Epithelial cell of alveolus of lung (primary cell): ENCODE measurements around the gene TRIM47. TPM values are rescaled to one million over a fixed set of nuclear protein-coding genes. Genes with fewer than 3 reads are reported as not detected.

Experiments
- total RNA-seq: library from RNA; depleted of rRNA; stranded (reverse); fragments of >200 nt; gene quantifications from 2 replicates; pipeline ENCODE4 v1.2.1, GENCODE V29; 2015

Gene TRIM47, protein sequence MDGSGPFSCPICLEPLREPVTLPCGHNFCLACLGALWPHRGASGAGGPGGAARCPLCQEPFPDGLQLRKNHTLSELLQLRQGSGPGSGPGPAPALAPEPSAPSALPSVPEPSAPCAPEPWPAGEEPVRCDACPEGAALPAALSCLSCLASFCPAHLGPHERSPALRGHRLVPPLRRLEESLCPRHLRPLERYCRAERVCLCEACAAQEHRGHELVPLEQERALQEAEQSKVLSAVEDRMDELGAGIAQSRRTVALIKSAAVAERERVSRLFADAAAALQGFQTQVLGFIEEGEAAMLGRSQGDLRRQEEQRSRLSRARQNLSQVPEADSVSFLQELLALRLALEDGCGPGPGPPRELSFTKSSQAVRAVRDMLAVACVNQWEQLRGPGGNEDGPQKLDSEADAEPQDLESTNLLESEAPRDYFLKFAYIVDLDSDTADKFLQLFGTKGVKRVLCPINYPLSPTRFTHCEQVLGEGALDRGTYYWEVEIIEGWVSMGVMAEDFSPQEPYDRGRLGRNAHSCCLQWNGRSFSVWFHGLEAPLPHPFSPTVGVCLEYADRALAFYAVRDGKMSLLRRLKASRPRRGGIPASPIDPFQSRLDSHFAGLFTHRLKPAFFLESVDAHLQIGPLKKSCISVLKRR
- total RNA-seq = 13.4 and 24.3 TPM in 2 replicates

DNA sequence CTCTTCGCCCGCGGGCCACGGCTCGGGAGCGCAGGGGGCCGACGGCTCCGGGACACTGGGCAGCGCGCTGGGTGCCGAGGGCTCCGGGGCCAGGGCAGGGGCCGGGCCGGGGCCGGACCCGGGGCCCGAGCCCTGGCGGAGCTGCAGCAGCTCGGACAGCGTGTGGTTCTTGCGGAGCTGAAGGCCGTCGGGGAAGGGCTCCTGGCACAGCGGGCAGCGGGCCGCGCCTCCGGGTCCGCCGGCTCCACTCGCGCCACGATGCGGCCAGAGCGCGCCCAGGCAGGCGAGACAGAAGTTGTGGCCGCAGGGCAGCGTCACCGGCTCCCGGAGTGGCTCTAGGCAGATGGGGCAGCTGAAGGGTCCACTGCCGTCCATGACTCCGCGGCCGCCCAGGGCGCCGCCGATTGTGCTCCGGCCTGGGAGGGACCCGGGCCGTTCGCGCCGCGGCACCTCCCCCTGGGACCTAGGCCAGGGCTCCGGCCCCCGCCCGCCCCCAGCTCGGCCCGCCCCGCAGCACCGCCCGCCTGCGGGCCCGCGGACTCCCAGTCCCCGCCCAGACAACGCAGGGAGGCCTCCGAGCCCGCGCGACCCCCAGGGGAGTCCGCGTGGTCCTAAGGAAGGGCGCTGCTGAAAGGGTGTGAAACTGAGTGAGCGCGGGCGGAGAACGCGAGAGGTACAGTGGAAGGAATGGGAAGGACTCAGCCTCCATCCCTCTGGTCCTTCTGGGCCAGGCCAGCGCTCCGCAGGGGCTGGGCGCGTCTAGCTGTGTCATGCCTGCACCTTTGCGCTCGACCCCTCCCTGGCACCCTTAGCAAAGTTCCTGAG lies at the start of gene TRIM47:
Gene TRIM47, minus strand, starts transcription at position 408 of the 825 bp plus-strand sequence. Its CDS starts 33 bp downstream, at position 375.

DNA sequence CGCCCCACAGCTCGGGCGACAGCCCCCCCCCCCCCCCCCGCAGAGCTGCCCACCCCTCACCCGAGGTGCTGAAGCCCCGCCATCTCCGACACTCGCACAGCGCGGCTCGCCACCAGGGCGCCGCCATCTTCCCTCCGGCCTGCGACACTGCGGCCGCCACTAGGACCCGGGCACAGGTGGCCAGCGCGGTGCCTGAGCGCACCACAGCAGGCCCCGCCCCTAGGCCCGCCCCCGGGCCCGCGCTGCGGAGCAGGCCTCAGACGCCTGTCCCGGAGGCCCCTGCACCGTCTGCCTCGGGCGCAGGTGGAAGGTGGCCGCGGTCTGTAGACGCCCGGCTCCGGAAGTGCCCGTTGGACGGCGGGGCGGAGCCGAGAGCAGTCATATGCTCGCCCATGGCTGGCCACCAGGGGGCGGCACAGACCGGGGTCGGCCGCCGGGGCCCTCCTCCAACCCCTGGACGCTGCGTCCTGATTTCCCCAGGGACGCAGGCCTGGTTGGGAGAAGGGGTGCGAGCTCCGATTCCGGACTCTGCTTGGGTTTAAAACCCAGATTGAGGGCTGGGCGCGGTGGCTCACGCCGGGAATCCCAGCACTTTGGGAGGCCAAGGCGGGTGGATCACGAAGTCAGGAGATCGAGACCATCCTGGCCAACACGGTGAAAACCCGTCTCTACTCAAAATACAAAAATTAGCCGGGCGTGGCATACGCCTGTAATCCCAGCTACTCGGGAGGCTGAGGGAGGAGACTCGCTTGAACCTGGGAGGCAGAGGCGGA lies 26.6 kb upstream of the TRIM47 start, which contains the start of gene MRPL38:
Gene MRPL38, minus strand, starts transcription at position 136 of the 773 bp plus-strand sequence. Its CDS starts 9 bp downstream, at position 127.

DNA sequence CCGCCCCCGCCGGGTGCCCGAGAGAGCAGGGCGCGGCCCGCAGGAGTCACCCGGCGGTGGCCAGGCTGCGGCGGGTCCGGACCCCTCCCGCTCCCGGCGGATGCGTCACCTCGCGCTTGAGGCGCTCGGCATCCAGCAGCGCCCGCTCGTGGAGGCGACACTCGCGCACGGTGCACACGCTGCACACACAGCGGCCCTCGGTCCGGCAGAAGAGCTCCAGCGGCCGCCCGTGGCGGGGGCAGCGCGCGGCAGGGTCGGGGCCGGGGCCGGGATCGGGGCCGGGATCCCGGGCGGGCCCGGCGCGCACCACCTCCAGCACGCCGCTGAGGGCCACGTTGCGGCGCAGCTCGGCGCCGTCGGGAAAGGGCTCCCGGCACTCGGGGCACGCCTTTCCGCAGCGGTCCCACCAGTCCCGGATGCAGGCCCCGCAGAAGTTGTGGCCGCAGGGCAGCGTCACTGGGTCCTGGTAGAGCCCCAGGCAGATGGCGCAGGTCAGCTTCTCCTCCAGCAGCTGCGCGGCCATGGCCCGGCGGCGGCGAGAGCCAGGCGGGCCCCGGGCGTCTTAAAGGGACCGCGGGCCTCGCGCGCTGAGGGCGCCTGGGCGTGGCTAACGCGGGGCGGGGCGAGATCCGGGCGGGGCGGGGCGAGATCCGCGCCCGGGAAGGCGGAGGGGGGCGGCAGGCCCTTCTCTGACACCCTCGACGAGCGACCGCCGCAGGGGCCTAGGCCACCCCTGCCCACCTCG lies 18.2 kb upstream of the TRIM47 start, which contains the start of gene TRIM65:
Gene TRIM65, minus strand, starts transcription at position 537 of the 745 bp plus-strand sequence. Its CDS starts 14 bp downstream, at position 523.

DNA sequence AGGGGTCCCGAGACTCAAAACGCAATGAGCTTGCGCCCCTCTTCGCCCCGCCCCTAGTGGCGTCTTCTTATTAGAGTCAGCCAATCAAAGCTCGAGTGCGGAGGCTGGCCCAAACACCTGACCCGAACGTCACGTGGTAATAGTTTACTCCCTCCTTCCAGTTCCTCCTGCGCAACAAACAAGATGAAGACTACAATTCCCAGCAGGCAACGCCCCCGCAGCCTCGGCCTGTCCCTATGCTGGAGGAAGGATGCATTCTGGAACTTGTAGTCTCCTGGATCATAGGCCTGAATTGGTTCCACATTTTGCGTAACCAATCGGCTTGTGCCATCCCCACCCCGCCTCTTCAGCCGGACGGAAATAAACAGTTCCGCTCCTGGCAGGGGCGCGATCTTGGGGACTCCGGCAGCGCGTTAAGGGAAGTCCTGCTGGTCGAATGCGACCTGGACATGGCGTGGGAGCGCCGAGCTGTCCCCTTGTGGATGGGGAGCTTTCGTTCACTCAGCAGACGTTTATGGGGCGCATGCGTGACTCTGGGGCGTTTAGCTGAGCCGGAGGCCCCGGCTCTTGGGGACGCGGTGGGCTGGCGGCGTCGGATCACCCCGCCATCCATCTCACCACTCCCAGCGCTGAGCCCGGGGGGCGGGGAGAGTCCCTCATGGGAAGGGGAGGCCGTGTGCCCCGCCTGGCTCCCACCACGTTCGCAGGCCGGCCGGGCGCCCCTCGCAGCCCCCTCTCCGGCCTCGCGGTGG lies 22.9 kb downstream of the TRIM47 start, which contains the start of gene WBP2:
Gene WBP2, minus strand, starts transcription at position 26 of the 752 bp plus-strand sequence. CDS start 38 bp downstream, outside the sequence.

DNA sequence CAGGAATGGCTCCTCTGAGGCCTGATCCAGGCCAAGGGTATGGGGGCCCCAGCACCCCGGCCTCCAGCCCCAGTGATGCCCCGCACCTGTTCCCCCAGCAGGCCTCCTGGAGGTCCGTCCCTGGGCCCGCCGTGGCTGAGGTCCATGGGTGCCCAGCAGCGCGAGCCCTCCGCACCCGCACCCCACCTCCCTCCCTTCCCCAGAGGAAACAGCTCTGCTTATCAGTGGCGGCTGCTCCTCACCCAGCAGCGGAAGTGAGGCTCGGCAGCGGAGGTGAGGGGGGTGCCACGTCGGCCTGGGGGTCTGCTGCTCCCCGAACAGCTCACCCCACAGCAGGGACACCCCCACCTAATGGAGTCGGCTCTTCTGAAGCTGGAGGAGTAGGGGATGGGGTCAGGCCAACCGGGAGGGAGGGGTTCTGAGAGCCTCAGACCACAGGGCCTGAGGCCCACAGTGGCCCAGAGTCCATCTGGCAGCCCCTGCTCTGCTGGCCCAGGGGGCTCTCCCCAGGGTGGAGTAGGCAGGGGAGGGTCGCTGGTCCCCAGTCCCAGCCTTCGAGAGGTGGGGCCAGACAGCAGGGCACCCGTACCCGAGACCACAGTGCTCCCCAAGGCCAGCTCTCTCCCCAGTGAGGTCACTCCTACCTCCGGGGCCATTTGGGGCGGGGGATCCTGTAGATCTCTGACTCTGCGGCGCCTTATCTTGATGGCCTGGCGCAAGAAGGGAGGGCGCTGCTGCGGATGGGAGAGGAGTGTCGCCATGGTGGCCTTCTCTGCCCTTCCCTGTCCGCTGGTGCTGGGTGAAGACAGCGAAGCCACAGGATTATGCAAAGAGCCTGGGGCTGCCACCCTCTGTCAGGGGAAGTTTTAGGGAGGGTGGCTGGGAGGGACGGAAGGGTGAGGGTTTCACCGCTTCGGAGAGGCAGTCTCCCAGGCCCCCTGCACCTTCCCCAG lies 34.5 kb downstream of the TRIM47 start, which contains the start of gene UNC13D:
Gene UNC13D, minus strand, starts transcription at position 828 of the 953 bp plus-strand sequence. Its CDS starts 67 bp downstream, at position 761.

Other genes with a start within 250 kb of the TRIM47 start
- gene SMIM5, start 245.1 kb downstream of the TRIM47 start, total RNA-seq = not detected in 2 replicates
- gene RECQL5, start 211.4 kb downstream of the TRIM47 start, total RNA-seq = 12.3 and 22.4 TPM in 2 replicates
- 45.2 and 58.1 TPM in 2 replicates for gene SAP30BP, start 211.2 kb downstream of the TRIM47 start, total RNA-seq
- 2.1 and 22.9 TPM in 2 replicates for gene ITGB4, start 157.1 kb downstream of the TRIM47 start, total RNA-seq
- gene GALK1, start 113.4 kb downstream of the TRIM47 start, total RNA-seq = 51.7 and 54.4 TPM in 2 replicates
- 13.3 and 38.2 TPM in 2 replicates for gene UNK, start 93.8 kb downstream of the TRIM47 start, total RNA-seq
- 0.48 and 4.1 TPM in 2 replicates for gene UNC13D, start 34.2 kb downstream of the TRIM47 start, total RNA-seq
- gene WBP2, start 23.2 kb downstream of the TRIM47 start, total RNA-seq = 36.0 and 60.9 TPM in 2 replicates
- gene TRIM65, start 18.4 kb upstream of the TRIM47 start, total RNA-seq = 27.2 and 30.4 TPM in 2 replicates
- 26.5 and 28.3 TPM in 2 replicates for gene MRPL38, start 26.3 kb upstream of the TRIM47 start, total RNA-seq
- 4.4 and 7.1 TPM in 2 replicates for gene FBF1, start 62.5 kb upstream of the TRIM47 start, total RNA-seq
- gene ACOX1, start 100.6 kb upstream of the TRIM47 start, total RNA-seq = 25.2 and 25.7 TPM in 2 replicates
- 18.2 and 19.6 TPM in 2 replicates for gene TEN1, start 100.7 kb upstream of the TRIM47 start, total RNA-seq
- 0.78 and 3.7 TPM in 2 replicates for gene CDK3, start 122.3 kb upstream of the TRIM47 start, total RNA-seq
- gene EVPL, start 148.7 kb upstream of the TRIM47 start, total RNA-seq = 0.16 and 0.26 TPM in 2 replicates
- 32.8 and 53.5 TPM in 2 replicates for gene SRP68, start 193.9 kb upstream of the TRIM47 start, total RNA-seq
- 0.16 TPM in 1 of 2 replicates, not detected in the other for gene GALR2, start 196.2 kb upstream of the TRIM47 start, total RNA-seq
- gene ZACN, start 200.6 kb upstream of the TRIM47 start, total RNA-seq = not detected in 2 replicates
- 39.0 and 57.3 TPM in 2 replicates for gene EXOC7, start 225.2 kb upstream of the TRIM47 start, total RNA-seq